CD4-positive, alpha-beta memory T cell (primary cell): ENCODE measurements around the gene ADAMTS15. TPM values are rescaled to one million over a fixed set of nuclear protein-coding genes. Genes with fewer than 3 reads are reported as not detected.

Experiments used
- CTCF ChIA-PET: fragments of 350-600 bp; sonication (Branson Sonifier 250); formaldehyde crosslinking; loops from one replicate; lab custom pipeline; 2021; ENCODE audit warnings: inconsistent platforms; ENCODE audit not compliant: partially characterized antibody; lab: Charles Lee
- POLR2A ChIA-PET: fragments of 350-600 bp; sonication (Branson Sonifier 250); formaldehyde crosslinking; loops from one replicate; lab custom pipeline; 2021; ENCODE audit not compliant: partially characterized antibody; lab: Charles Lee
- DNase-seq, 5 donors: peaks; one replicate each; pipeline versions ENCODE4 v3.0.0 to v3.0.0-alpha.2; 2020 to 2022; ENCODE audit warnings: mixed read lengths in 1 of 5
- H3K27ac ChIP-seq: one replicate; pipeline ENCODE4 v1.7.0; 2013; ENCODE audit warnings: low read depth, low read length
- H3K27me3 ChIP-seq: 2 replicates; pipeline ENCODE4 v1.7.0; 2013; ENCODE audit warnings: mild to moderate bottlenecking, low read length, moderate library complexity; ENCODE audit not compliant: insufficient read depth
- H3K36me3 ChIP-seq: 2 replicates; pipeline ENCODE4 v1.7.0; 2013; ENCODE audit warnings: mild to moderate bottlenecking, low read length, moderate library complexity; ENCODE audit not compliant: insufficient read depth
- H3K4me1 ChIP-seq: 2 replicates; pipeline ENCODE4 v1.7.0; 2013; ENCODE audit warnings: mild to moderate bottlenecking, low read length, moderate library complexity; ENCODE audit not compliant: insufficient read depth
- H3K4me3 ChIP-seq, 2 donors: one replicate each; pipeline ENCODE4 v1.7.0; 2013; ENCODE audit warnings: low read length in 2 of 2, mild to moderate bottlenecking in 1 of 2
- H3K9me3 ChIP-seq, 2 donors: one replicate each; pipeline ENCODE4 v1.7.0; 2013; ENCODE audit warnings: low read length in 2 of 2, control low read depth in 1 of 2; ENCODE audit not compliant: control insufficient read depth in 1 of 2
- H3K27ac Mint-ChIP-seq, 7 donors: one replicate each; pipeline ENCODE4 v1.8.0; 2020 to 2021; ENCODE audit warnings: mixed read lengths in 7 of 7, mild to moderate bottlenecking in 6 of 7, inconsistent platforms in 3 of 7, moderate library complexity in 3 of 7
- H3K27me3 Mint-ChIP-seq, 2 donors: one replicate each; pipeline ENCODE4 v1.8.0; 2020 to 2021; ENCODE audit warnings: mixed read lengths in 2 of 2
- H3K36me3 Mint-ChIP-seq, 2 donors: one replicate each; pipeline ENCODE4 v1.8.0; 2020 to 2021; ENCODE audit warnings: mixed read lengths in 2 of 2, inconsistent platforms in 1 of 2, mild to moderate bottlenecking in 1 of 2
- H3K4me1 Mint-ChIP-seq, 4 donors: one replicate each; pipeline ENCODE4 v1.8.0; 2020 to 2021; ENCODE audit warnings: mixed read lengths in 4 of 4, mild to moderate bottlenecking in 1 of 4
- H3K4me3 Mint-ChIP-seq, 8 donors: one replicate each; pipeline ENCODE4 v1.8.0; 2020 to 2021; ENCODE audit warnings: mixed read lengths in 8 of 8, mild to moderate bottlenecking in 7 of 8, moderate library complexity in 6 of 8, inconsistent platforms in 3 of 8
- H3K9me3 Mint-ChIP-seq, 8 donors: one replicate each; pipeline ENCODE4 v1.8.0; 2020 to 2021; ENCODE audit warnings: mixed read lengths in 8 of 8, mild to moderate bottlenecking in 5 of 8, inconsistent platforms in 3 of 8, moderate library complexity in 1 of 8
- intact Hi-C: fragments of 100-400 bp; cut with micrococcal nuclease; formaldehyde crosslinking; loops from one replicate; pipeline ENCODE4 v1.15.1; 2023
- polyA plus RNA-seq, 2 donors: library from polyadenylated mRNA; unstranded; fragments of 300-500 nt; fragmentation: Illumina TruSeq; gene quantifications; one replicate each; pipeline ENCODE4 v1.2.3, GENCODE V29; 2021
- total RNA-seq, 2 experiments: library from RNA; stranded (reverse); gene quantifications; one replicate each; pipeline ENCODE4 v1.2.3, GENCODE V29; 2021

The ADAMTS15 gene
- total and polyA plus RNA-seq, 4 experiments from 2014 or later = not detected

- Mint-ChIP-seq H3K9me3 (no peaks in the 10 kb centered on the region), H3K27ac (no peak overlapping the region), H3K27me3 (peaks cover 0 to 7% of the 10 kb centered on the region in 2 donors), H3K4me1 (no peaks in the 10 kb centered on the region), H3K4me3 (no peak overlapping the region), H3K36me3 (no peaks in the 10 kb centered on the region)
- Histone ChIP-seq H3K4me3 (no peak overlapping the region), H3K9me3 (no peaks in the 10 kb centered on the region), H3K36me3 (no peaks in the 10 kb centered on the region), H3K27ac (no peak overlapping the region), H3K4me1 (no peaks in the 10 kb centered on the region), H3K27me3 (no peaks in the 10 kb centered on the region)
- intact Hi-C loops = no loop called here
- CTCF ChIA-PET = interaction anchor here (0.9 to 1.3 kb wide), 2 partner anchors 9 to 400 kb away, joined by 3 read pairs; no protein-coding TSS in a partner anchor
- POLR2A ChIA-PET = interaction anchor here (0.6 kb wide), 1 partner anchor 781 kb away, joined by 3 read pairs; no protein-coding TSS in a partner anchor
- no peak for DNase-seq
Observed at GRCh38 chr11:130462101-130462885, 13.8 kb downstream of the ADAMTS15 start.

- Mint-ChIP-seq H3K27ac (no peak overlapping the region), H3K4me1 (no peaks in the 10 kb centered on the region), H3K27me3 (peaks cover 0 to 7% of the 10 kb centered on the region in 2 donors), H3K9me3 (no peaks in the 10 kb centered on the region), H3K4me3 (no peak overlapping the region), H3K36me3 (no peaks in the 10 kb centered on the region)
- intact Hi-C loops = no loop called here
- POLR2A ChIA-PET = no interaction called here
- DNase-seq = no peak
- Histone ChIP-seq H3K27ac (no peak overlapping the region), H3K36me3 (no peaks in the 10 kb centered on the region), H3K4me1 (no peaks in the 10 kb centered on the region), H3K4me3 (no peak overlapping the region), H3K9me3 (no peaks in the 10 kb centered on the region), H3K27me3 (no peaks in the 10 kb centered on the region)
- CTCF ChIA-PET = interaction anchor here (0.9 to 1.3 kb wide), 2 partner anchors 9 to 399 kb away, joined by 3 read pairs; no protein-coding TSS in a partner anchor
Observed at GRCh38 chr11:130462931-130463330, 14.5 kb downstream of the ADAMTS15 start.

- Mint-ChIP-seq H3K27me3 (peaks cover 0 to 7% of the 10 kb centered on the region in 2 donors), H3K4me3 (no peak overlapping the region), H3K9me3 (no peaks in the 10 kb centered on the region), H3K36me3 (no peaks in the 10 kb centered on the region), H3K4me1 (no peaks in the 10 kb centered on the region), H3K27ac (no peak overlapping the region)
- no peaks in the 10 kb centered on the region for H3K9me3 ChIP-seq
- H3K27ac ChIP-seq = no peak overlapping the region
- POLR2A ChIA-PET = no interaction called here
- DNase-seq = no peak
- H3K4me1 ChIP-seq = no peaks in the 10 kb centered on the region
- CTCF ChIA-PET = no interaction called here
- intact Hi-C loops = no loop called here
- no peak overlapping the region for H3K4me3 ChIP-seq
- H3K36me3 ChIP-seq = no peaks in the 10 kb centered on the region
- no peaks in the 10 kb centered on the region for H3K27me3 ChIP-seq
Observed at GRCh38 chr11:130464291-130464812, 15.9 kb downstream of the ADAMTS15 start.

GRCh38 chr11:130465263-130465662 is 16.8 kb downstream of the ADAMTS15 start:
- Histone ChIP-seq H3K27ac (no peak overlapping the region), H3K9me3 (no peaks in the 10 kb centered on the region), H3K4me1 (no peaks in the 10 kb centered on the region), H3K4me3 (no peak overlapping the region), H3K36me3 (no peaks in the 10 kb centered on the region), H3K27me3 (no peaks in the 10 kb centered on the region)
- no peak for DNase-seq
- POLR2A ChIA-PET = no interaction called here
- H3K9me3 Mint-ChIP-seq = no peaks in the 10 kb centered on the region
- no peaks in the 10 kb centered on the region for H3K36me3 Mint-ChIP-seq
- intact Hi-C loops = no loop called here
- H3K27me3 Mint-ChIP-seq = peaks cover 0 to 3% of the 10 kb centered on the region in 2 donors
- no peaks in the 10 kb centered on the region for H3K4me1 Mint-ChIP-seq
- no peak overlapping the region for H3K4me3 Mint-ChIP-seq
- H3K27ac Mint-ChIP-seq = no peak overlapping the region
- CTCF ChIA-PET = no interaction called here

GRCh38 chr11:130467116-130467900 is 18.9 kb downstream of the ADAMTS15 start:
- CTCF ChIA-PET = no interaction called here
- Mint-ChIP-seq H3K36me3 (no peaks in the 10 kb centered on the region), H3K27me3 (peaks cover 0 to 3% of the 10 kb centered on the region in 2 donors), H3K4me3 (no peak overlapping the region), H3K9me3 (no peaks in the 10 kb centered on the region), H3K4me1 (no peaks in the 10 kb centered on the region), H3K27ac (no peak overlapping the region)
- H3K36me3 ChIP-seq = no peaks in the 10 kb centered on the region
- no peaks in the 10 kb centered on the region for H3K4me1 ChIP-seq
- no peak for DNase-seq
- H3K4me3 ChIP-seq = no peak overlapping the region
- H3K27ac ChIP-seq = no peak overlapping the region
- H3K27me3 ChIP-seq = no peaks in the 10 kb centered on the region
- intact Hi-C loops = no loop called here
- no peaks in the 10 kb centered on the region for H3K9me3 ChIP-seq
- POLR2A ChIA-PET = no interaction called here

- H3K4me1 ChIP-seq = no peaks in the 10 kb centered on the region
- H3K4me3 ChIP-seq = no peak overlapping the region
- no peaks in the 10 kb centered on the region for H3K9me3 ChIP-seq
- no peak overlapping the region for H3K27ac ChIP-seq
- POLR2A ChIA-PET = no interaction called here
- intact Hi-C loops = no loop called here
- no peak for DNase-seq
- no peaks in the 10 kb centered on the region for H3K36me3 Mint-ChIP-seq
- H3K36me3 ChIP-seq = no peaks in the 10 kb centered on the region
- no peaks in the 10 kb centered on the region for H3K4me1 Mint-ChIP-seq
- H3K27me3 Mint-ChIP-seq = peaks cover 0 to 5% of the 10 kb centered on the region in 2 donors
- no peaks in the 10 kb centered on the region for H3K9me3 Mint-ChIP-seq
- H3K27ac Mint-ChIP-seq = no peak overlapping the region
- no peak overlapping the region for H3K4me3 Mint-ChIP-seq
- CTCF ChIA-PET = no interaction called here
- H3K27me3 ChIP-seq = no peaks in the 10 kb centered on the region
Observed at GRCh38 chr11:130469181-130469580, 20.7 kb downstream of the ADAMTS15 start.
